ENCODE results near the gene PNPT1. TPM values are rescaled to one million over a fixed set of nuclear protein-coding genes. Genes with fewer than 3 reads are reported as not detected.
"Not testable (repeated sequence)": the region's sequence is repeated elsewhere in the genome, so short reads cannot be mapped to it uniquely, and the experiment has no call there.

PNPT1 gene
- total RNA-seq, 1 donor from 2014 or later = 14.9 TPM

- no peak for TF ChIP-seq CTCF (conservative IDR thresholded peaks at IDR 0.05; ENCODE audit: low read depth, low read length)
- H3K4me3 ChIP-seq (ENCODE audit: low read depth, low read length) = no peak overlapping the region
- no peak for DNase-seq (ENCODE audit: low read depth)
These were observed 28.1 kb upstream of the PNPT1 start for GRCh38 chr2:55721596-55722215.

GRCh38 chr2:55720417-55720816, 26.8 kb upstream of the PNPT1 start:
- no peak for TF ChIP-seq CTCF (conservative IDR thresholded peaks at IDR 0.05; ENCODE audit: low read depth, low read length)
- DNase-seq (ENCODE audit: low read depth) = no peak
- H3K4me3 ChIP-seq (ENCODE audit: low read depth, low read length) = no peak overlapping the region

GRCh38 chr2:55719852-55720251, 26.2 kb upstream of the PNPT1 start:
- no peak overlapping the region for H3K4me3 ChIP-seq (ENCODE audit: low read depth, low read length)
- no peak for DNase-seq (ENCODE audit: low read depth)
- TF ChIP-seq CTCF (conservative IDR thresholded peaks at IDR 0.05; ENCODE audit: low read depth, low read length) = no peak

- H3K4me3 ChIP-seq (ENCODE audit: low read depth, low read length) = no peak overlapping the region
- peak; percentile 7 for DNase-seq (ENCODE audit: low read depth)
- peak; percentile 88 for TF ChIP-seq CTCF (conservative IDR thresholded peaks at IDR 0.05; ENCODE audit: low read depth, low read length)
These were observed 24.7 kb upstream of the PNPT1 start for GRCh38 chr2:55718165-55719008.

GRCh38 chr2:55715626-55716025, 22.0 kb upstream of the PNPT1 start:
- no peak for TF ChIP-seq CTCF (conservative IDR thresholded peaks at IDR 0.05; ENCODE audit: low read depth, low read length)
- DNase-seq (ENCODE audit: low read depth) = no peak
- H3K4me3 ChIP-seq (ENCODE audit: low read depth, low read length) = no peak overlapping the region

- DNase-seq (ENCODE audit: low read depth); H3K4me3 ChIP-seq (ENCODE audit: low read depth, low read length): not testable (repeated sequence)
These were observed 21.5 kb upstream of the PNPT1 start for GRCh38 chr2:55715178-55715577.

GRCh38 chr2:55712477-55713060, 18.9 kb upstream of the PNPT1 start:
- no peak for TF ChIP-seq CTCF (conservative IDR thresholded peaks at IDR 0.05; ENCODE audit: low read depth, low read length)
- no peak overlapping the region for H3K4me3 ChIP-seq (ENCODE audit: low read depth, low read length)
- DNase-seq (ENCODE audit: low read depth) = no peak

Measured in epithelial cell of proximal tubule (primary cell).